ENCODE data around the gene CRABP1.

Gene CRABP1

DNA sequence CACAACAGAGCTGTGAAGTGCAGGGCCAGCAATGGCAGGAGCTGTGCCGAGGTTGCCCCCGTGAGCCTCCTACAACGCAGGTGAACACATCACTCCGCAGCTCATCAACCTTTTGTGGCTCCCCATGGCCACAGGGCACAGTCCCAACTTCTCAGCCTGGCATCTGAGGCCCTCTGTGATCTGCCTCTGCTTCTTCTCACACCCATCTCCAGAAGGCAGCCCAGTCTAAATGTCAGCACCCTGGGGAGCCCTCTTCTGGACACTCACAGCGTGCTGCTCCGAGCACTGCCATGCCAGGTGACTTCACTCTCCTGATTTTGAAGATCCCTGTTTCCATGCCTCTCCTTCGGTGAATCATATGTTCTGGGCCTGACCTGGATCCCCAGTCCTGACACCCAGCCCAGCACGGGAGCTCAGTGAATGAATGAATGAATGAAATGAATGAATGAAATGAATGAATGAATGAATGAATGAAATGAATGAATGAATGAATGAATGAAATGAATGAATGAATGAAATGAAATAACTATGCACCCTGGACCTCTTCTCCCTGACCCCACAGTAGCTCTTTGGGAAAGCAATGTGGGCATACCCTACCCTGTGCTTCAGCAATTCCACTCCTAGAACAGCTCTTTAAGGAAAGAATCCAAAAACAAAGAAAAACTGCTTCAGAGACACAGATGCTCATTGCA is 22.9 kb upstream of the CRABP1 start:
- no peak for DNase-seq

DNA sequence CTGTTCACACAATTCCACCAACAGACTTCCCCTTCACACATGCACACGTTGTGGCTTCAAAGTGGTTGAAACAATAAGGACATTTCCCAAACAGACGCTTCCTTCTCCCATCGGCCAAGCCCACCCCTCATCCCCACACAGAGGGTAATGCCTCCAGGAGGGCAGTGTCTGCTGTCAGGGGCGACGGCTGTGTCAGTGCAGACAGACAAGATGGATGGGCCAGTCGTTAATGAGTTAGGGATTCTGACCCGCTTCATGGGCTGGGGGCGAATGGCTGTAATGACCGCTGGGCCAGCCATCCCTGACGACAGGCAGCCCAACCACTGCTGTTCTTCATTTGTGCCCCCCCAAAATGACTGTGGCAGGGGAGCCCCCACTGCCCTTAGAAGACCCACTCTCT is 20.6 kb upstream of the CRABP1 start:
- DNase-seq, result no peak

DNA sequence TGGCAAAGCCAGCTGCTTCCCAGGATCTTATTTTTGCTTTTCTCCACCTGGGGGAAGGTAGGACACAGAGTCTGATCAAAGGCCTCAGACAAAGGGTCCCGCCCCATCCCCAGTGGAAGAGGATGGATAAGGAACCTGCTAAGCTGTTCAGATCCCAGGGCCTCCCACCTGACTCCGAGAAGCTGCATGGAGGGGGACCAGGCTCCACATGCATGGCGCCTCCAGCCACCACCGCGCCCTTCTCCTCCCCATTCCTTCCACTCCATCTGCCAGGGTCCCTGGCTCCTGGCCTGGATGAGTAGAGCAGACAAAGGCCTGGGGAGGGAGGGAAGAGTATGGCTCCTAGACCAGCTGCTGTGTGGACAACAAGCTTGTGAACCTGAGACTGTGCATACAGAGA is 20.0 kb upstream of the CRABP1 start:
- DNase-seq, result no peak

DNA sequence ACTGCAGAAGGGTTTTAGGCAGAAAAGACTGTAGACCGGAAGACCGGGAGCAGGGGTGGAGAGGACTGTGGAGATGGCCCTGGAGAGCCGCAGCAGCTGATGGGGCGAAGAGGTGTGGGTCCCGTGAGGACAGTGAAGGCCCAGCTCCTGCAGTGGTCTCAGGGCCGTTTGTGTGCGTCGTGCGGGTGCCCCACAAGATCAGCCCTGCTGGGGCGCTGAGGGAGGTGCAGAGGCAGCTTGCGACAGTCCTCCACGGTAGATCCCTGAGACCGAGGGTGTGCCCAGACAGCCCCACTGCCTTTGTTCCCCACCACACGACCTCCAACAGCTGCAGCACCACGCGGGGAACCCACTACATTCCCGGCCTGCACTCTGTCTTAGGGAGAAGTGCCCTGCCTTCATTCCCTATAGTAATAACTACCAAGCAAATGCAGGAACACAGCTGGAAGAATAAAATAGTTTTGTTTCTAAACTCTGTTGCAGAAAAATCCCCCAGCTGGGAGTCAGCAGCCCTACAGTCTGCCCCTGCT is 19.0 kb upstream of the CRABP1 start:
- no peak for DNase-seq

DNA sequence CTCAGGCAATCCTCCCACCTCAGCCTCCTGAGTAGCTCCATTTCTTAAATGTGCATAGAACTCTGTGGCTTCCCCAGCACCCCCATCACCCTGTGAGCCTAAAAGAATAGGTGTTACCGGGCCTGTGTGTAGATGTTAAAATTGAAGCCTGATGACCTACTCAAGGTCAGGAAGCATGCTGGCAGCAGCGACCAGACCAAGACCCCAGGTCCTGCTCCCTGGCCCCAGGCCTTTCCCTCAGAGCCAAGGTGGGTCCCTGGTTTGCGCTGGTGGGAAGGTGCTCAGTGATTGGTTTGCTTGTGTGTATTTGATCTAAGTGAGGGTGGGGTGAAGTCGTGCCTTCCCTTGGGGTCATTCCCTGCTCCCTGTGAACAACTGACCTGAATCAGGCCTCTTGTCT is 18.4 kb upstream of the CRABP1 start:
- no peak for DNase-seq

DNA sequence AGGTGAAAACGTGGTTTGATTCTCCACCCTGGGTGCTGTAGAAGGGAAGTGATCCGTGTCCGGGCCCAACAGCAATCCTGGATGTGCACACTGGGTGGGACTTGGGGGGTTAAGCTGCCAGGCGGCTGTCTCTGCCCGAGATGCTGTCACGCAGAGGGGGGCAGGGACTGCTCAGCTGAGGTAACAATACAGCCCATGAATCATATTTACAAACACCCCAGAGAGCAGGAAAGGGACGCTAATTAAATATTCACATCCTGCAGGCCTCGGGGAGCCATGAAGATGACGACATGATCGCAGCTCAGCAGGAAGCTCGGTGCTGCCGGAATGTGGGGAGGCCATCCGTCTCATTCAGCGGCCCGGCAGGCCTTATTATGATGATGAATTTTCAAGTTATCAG is 17.9 kb upstream of the CRABP1 start:
- no peak for DNase-seq

DNA sequence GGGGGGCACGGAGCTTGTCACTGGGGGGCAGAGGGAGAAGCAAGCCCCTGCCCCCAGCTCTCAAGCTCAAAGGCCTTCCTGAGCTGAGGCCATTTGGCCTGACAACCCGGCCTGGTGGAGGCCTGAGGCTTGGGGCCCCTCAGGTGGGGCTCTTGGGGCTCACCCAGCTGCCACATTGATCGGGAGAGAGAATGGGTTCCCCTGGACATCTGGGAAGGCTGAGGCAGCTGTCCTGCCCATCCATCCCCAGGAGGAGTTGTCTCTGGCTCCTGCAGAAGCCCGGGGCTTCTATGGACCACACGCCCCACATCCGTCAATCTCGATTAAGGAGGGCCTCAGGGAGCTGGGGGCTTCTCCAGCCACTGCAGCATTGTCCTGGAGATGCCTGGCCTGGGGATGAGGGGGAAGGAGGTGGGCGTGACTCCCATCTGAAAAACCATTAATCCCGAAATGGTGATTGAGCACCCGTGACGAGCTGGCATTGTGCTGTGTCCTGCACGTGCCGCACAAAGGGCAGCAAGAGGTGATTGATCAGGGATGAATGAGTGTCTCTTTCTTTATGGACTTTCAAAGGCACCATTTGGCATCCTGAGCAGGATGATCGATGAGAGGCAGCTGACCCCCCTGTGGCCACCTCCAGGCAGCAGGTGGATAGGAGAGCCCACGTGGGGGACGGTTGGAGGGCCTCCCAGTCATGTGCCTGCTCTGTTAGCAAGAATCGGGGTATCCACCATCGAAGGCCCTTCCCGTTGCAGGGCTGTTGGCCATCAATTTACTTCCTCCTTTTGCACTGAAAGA is 17.2 kb upstream of the CRABP1 start:
- no peak for DNase-seq

DNA sequence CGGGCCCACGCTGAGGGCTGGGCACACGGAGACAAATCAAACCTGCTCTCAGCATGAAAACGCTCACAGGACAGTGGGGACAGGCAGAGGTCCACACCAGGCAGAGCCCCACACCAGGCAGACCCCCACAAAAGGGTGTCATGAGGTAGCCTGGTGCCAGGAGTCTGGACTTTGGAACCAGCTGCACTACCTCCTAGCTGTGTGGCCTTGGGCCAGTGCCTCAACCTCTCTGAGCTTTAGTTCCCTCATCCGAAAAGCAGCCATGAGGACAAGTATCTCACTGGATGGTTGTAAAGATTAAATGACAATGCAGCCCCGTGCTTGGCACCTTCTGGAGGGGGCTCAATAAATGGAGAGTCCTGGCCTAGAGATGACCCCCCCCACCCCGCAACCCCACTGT is 16.5 kb upstream of the CRABP1 start:
- DNase-seq, result no peak

DNA sequence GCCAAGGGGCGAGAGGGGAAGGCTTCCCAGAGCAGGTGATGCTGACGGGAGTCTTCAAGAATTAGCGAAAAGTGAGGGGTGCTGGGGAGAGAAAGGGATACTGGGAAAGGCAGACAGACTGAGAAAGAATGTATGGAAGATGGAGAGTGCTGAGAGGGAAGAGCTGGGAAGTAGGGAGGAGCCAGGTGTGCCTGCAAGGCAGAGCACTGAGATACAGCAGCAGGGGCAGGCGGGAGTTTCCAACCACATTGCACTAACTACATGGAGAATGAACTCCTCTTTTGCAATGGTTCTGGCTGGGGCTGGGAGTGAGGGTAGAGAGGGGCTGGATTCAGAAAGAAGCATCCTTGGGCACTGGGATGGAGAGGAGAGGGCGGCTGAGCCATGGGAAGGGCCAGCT is 16.0 kb upstream of the CRABP1 start:
- DNase-seq, result no peak

DNA sequence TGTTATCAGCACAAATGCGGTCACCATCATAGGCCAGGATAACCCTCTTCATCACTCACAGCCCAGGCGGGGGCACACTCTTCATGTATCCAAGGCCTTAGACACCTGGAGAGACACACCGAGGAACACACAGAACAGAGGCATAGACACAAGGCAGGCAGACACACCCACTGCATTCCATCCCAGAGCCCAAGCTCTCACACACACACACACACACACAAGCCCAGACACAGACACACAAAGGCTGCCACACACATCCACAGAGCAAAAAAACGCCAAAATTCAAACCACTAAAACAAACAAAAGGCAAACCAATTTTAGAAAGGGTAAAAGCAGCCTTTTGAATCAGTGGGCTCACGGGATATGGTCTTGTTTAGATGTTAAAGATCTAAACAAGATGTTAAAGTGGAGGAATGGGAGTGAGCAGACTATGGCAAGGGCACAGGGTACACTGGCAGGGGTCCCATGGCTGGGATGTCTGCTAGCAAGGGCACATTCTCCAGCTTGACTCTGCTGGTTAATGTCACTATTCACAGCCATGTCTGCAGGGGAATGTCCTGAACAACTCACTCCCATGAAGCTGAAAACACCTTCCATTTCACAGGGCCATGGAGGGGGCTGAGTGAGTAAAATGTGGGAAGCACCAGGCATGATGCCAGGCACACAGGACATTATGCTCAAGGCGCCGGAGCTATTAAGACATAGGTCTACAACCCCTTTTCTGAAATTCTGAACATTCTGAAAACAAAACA is 14.9 kb upstream of the CRABP1 start:
- DNase-seq, result no peak

DNA sequence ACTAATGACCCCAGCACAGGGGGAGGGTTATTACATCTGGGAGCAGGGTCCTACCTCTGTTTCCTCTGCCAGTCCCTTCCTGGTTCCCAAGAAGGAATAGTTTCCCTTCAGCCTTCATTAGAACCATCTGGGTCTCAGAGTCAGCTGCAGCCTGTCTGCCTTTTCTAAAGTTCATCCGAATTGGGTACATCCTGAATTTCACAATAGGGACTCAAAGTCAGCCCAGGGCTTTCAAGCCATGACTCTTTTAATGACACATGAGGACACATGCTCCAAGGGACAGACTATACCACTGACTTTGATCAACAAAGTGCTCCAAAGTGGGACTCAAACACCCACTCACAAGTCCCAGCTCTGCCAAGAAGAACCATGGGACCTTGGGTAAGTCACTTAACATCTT is 12.7 kb upstream of the CRABP1 start:
- DNase-seq, result no peak

DNA sequence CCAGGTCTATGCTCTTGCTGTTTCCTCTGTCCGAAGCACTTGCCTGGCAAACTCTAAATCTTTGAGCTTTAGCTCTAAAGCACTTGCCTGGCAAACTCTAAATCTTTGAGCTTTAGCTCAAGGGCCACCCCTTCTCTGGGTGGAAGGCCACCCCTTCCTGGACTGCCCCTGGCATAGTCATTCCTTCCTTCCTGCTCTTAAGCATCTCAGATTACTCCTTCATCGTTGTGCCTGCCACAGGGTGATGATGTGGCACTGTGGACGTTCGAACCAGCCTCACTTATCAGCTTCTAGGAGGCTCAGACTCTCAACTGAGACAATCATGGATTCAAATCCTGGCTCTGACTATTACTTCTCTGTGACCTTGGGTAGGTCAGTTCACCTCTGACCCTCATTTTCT is 10.5 kb upstream of the CRABP1 start:
- DNase-seq, result no peak

DNA sequence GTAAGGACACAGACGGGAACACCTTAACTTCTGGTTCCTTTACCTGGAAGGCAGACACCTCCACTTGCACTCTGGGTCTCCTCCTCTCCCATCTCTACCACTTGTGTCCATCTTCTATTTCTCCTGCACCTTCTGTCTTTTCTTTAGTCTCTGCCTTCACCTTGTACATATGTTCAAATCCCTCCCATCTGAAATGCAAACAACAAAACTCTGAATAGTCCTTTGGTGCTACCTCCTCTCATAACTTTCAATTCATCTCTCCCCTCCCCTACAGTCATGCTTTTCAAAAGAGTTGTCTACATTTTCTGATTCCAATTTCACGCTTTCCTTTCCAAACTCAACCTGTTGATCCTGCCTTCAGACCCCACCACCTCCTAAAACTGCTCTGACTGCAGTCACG is 5.3 kb upstream of the CRABP1 start:
- no peak for DNase-seq

DNA sequence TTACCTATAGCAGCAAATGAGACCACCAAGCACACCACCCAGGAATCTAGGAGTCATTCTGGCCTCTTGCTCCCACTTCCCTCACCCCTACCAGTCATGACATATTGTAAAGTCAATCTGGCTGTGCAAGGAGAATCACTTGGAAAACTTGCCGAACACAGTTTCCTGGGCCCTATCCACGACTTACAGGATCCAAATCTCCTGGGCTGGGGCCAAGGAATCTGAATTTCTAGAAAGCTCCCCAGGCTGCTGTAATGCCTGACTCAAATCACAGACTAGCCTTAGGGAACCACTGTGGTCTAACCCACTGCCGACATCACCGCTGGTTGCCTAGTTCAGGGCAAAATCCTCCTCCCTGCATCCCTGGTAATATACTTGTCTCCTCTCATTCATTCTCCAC is 4.2 kb upstream of the CRABP1 start:
- DNase-seq, result no peak

DNA sequence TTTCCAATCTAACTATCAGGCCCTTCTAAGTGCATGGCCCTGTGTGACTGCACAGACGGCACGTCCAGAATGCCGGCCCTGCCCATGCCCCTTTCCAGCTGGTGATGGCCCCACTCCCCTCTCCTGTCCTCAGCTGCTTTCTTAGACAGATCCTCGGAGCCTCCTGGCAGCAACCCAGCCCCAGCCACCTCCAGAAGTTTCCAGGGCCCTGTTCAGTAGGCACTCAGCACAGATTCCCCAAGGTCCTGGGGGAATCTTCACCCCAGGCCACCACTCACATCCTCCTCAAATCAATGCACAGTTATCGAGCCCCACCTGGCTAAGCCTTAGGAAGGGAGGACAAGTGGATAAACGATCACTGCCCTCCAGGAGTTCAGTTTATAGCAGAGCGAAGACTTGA is 1.4 kb upstream of the CRABP1 start:
- no peak for DNase-seq

DNA sequence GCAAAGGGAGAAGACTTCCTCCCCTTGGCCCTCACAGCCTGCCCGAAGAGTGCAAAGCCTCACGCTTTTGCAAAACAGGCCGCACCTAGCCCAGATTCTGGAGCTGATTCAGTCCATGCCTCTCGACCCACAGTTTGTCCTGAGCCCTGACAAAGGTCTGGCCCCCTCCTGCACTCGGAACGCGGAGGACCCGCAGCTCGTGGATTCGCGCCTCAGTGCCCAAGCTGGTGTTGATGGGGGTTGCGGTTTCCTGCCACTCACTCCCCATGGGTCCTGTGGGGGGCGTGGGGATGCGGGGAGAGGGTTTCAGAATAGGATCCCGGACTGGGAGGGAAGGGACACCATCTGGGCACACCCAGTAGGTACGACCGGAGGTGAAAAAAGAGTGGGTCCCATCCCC is 594 bp upstream of the CRABP1 start:
- DNase-seq, result no peak

DNA sequence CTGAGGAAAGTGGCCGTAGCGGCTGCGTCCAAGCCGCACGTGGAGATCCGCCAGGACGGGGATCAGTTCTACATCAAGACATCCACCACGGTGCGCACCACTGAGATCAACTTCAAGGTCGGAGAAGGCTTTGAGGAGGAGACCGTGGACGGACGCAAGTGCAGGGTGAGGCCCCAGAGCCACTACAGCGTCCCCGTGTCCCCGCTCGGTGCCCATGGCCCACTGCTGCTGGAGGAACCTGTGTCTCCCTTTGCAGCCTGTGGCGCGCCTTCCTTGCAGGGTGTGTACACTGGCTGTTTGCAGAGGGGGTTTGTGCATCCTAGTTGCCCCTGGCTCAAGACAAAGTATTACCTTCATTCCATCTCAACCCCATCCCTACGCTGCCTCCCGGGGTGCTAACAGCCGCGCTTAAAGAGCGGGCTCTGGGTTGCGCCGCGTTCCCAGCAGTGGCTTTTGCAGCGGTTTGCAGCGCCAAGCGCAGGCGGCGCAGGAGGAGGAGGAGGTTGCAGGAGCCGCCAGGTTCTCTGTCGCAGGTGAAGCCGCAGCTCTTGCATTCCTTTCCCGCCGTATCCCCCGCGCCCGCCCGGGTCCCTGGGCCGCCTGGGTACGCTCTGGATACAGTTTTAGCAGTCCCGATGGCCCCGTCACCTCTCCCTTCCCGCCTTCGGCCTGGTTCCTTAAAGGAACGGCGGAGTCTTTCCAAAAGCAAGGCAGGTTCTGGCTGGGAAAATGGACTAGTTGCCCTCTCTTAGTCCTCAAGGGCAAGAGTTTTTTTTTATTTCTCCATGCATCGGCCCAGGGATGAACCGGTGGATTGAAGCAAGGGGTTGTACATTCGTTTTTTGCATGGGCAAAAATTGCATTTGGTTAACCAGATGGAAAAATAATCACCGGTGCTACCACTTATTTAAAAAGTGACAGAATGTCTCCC is 1.2 kb downstream of the CRABP1 start:
- DNase-seq, result no peak

DNA sequence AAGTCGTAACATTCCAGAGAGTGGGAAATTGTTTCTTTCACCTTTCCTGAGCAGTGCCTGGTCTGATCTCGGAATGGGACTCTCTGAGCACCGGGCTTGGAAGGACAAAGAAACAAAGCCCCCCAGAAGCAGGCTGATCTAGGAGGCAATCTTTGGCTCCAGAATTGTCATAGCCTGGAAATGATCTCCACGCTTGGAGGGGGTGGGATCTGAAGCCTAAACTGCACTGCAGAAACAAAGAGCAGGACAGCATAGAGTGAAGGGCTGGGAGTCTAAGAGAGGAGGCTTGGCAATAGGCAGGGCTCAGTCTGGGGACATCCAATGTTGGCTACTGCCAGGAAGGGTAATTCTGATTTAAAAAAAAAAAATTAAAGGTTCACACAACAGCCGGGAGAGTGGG is 1.9 kb downstream of the CRABP1 start:
- DNase-seq, result no peak

DNA sequence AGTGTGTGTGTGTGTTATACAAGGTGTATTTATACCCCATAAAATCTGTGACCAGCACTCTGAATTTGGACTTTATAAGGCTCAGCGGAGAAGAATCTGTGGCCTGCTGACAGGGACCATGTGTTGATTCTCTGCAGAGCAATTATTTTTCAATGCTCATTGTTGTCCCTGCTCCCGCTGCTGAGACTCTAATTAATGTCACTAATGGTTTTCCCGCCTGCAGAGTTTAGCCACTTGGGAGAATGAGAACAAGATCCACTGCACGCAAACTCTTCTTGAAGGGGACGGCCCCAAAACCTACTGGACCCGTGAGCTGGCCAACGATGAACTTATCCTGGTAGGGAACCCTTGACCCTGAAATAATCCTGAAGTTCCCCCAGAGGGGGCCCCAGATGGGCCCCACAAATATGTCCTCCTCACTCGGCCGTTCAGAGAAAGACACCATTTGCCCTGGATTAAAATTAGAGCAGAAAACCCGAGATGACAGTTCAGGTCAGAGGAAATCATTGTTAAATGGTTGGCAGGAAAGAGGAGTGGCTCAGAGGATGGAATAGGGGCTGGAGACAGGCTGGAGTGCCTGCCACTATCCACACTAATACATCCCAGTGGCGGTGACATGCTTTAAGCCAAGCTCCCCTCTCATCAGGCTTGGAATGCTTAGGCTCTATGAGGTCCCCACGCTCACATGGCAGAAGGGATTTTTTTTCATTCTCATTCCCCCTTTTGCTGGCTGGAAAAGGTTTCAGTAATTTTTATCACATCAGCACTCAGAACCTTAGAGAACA is 3.3 kb downstream of the CRABP1 start:
- DNase-seq, result no peak

DNA sequence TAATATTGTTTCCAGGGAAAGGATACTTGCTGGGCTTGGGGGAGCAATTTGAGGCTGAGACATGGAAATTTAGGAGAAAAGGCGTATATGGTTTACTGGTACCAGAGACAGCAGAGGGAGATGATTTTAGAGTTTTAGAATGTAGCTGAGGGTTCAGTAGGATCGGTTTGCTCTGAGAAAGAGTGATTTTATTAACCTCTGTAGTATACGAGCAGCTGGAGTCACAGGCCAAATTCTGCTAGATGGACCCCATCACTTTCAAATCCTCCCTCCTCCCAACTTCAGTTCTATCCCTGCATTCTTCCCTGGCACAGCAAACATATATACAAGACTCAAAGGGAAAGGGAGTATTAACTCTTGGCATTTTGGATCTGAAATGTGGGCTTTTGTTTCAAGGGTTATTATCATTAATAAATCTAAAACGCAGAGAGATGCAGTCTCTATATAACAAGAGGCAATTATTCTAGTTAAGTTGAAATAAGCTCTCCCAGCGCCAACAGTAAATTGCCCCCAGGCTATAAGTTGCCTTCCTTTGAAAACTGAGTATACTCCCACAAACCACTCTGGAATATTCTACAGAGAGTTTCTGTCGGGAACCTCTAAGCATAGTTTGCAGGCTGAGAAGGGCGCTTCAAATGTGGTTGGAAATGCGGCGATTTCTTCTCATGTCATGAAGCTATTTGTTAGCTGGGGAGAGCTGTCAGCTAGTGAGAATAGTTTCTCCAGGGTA is 5.4 kb downstream of the CRABP1 start:
- DNase-seq, result no peak

Data from CD4-positive, alpha-beta T cell treated with Interleukin-17A for 4 hours (primary cell).